Keratinocyte (primary cell): ENCODE results near the gene TMEM151B. TPM values are rescaled to one million over a fixed set of nuclear protein-coding genes. Genes with fewer than 3 reads are reported as not detected.

Source experiments
- DNase-seq: peaks from one replicate; pipeline ENCODE4 v3.0.0-alpha.2; 2011; ENCODE audit warnings: low read depth, missing footprints, low spot score
- FAIRE-seq: peaks from 2 replicates; lab custom pipeline; 2011; peaks lifted over from hg19 to GRCh38; lab: Jason Lieb, UNC
- H2AFZ ChIP-seq: 2 replicates; pipeline ENCODE4 v1.6.0; 2012; ENCODE audit warnings: low read length, control low read depth, inconsistent platforms; ENCODE audit not compliant: control insufficient read depth
- H3K27ac ChIP-seq: 2 replicates; pipeline ENCODE4 v1.5.1; 2011; ENCODE audit warnings: low read length; ENCODE audit not compliant: control insufficient read depth, insufficient read depth
- H3K27me3 ChIP-seq: 3 replicates; pipeline ENCODE4 v1.6.0; 2011; ENCODE audit warnings: low read length; ENCODE audit not compliant: control insufficient read depth, insufficient read depth; ENCODE audit errors: extremely low read depth
- H3K36me3 ChIP-seq, 2 experiments: 2 replicates in 1 of 2; 3 replicates in 1 of 2; pipeline ENCODE4 v1.5.1; 2011; ENCODE audit warnings: low read length in 2 of 2, mild to moderate bottlenecking in 1 of 2; ENCODE audit not compliant: control insufficient read depth in 2 of 2, insufficient read depth in 2 of 2; ENCODE audit errors: extremely low read depth in 1 of 2
- H3K4me1 ChIP-seq: 3 replicates; pipeline ENCODE4 v1.5.1; 2011; ENCODE audit warnings: low read length; ENCODE audit not compliant: control insufficient read depth, insufficient read depth; ENCODE audit errors: extremely low read depth
- H3K4me2 ChIP-seq: 3 replicates; pipeline ENCODE4 v1.6.0; 2011; ENCODE audit warnings: low read depth, low read length; ENCODE audit not compliant: control insufficient read depth, insufficient read depth; ENCODE audit errors: extremely low read depth
- H3K4me3 ChIP-seq, 3 experiments: fragments of 200-600 bp in 1 of 3; sonication (generic) in 1 of 3; 2 replicates in 2 of 3; 3 replicates in 1 of 3; pipeline ENCODE4 v1.5.1; 2011 to 2016; ENCODE audit warnings: low read length in 3 of 3, mild to moderate bottlenecking in 3 of 3, control low read depth in 2 of 3, inconsistent platforms in 1 of 3, low read depth in 1 of 3, mixed read lengths in 1 of 3, mixed run types in 1 of 3, moderate library complexity in 1 of 3; ENCODE audit not compliant: control insufficient read depth in 2 of 3, insufficient read depth in 2 of 3; ENCODE audit errors: extremely low read depth in 1 of 3
- H3K79me2 ChIP-seq: 2 replicates; pipeline ENCODE4 v1.6.0; 2012; ENCODE audit warnings: low read length; ENCODE audit not compliant: control insufficient read depth, insufficient read depth
- H3K9ac ChIP-seq: 3 replicates; pipeline ENCODE4 v1.6.0; 2011; ENCODE audit warnings: low read length; ENCODE audit not compliant: control insufficient read depth, insufficient read depth; ENCODE audit errors: extremely low read depth
- H3K9me1 ChIP-seq: 3 replicates; pipeline ENCODE4 v1.6.0; 2011; ENCODE audit warnings: low read length; ENCODE audit not compliant: control insufficient read depth, insufficient read depth; ENCODE audit errors: extremely low read depth
- H3K9me3 ChIP-seq: 2 replicates; pipeline ENCODE4 v1.5.1; 2012; ENCODE audit warnings: low read depth, low read length; ENCODE audit not compliant: control insufficient read depth
- H4K20me1 ChIP-seq: 3 replicates; pipeline ENCODE4 v1.6.0; 2011; ENCODE audit warnings: low read length; ENCODE audit not compliant: control insufficient read depth, insufficient read depth; ENCODE audit errors: extremely low read depth
- EZH2 ChIP-seq: IDR thresholded peaks from one replicate; pipeline ENCODE4 v1.6.1; 2012; ENCODE audit warnings: inconsistent platforms, mild to moderate bottlenecking, low read length, moderate library complexity
- dilution Hi-C: fragments of 300-500 bp; cut with MboI; formaldehyde crosslinking; loops from one replicate; pipeline ENCODE4 v1.7.0; 2020; ENCODE audit warnings: low sequenced_read_pairs; ENCODE audit not compliant: extremely low pct_ligation_motif_present
- polyA plus RNA-seq, 5 experiments: library from polyadenylated mRNA; depleted of rRNA in 3 of 5; stranded (reverse) in 3 of 5; stranded (forward) in 1 of 5; unstranded in 1 of 5; fragments of >200 nt; gene quantifications; 1 replicate in 1 of 5; 2 replicates in 3 of 5; 3 replicates in 1 of 5; pipeline versions ENCODE4 v1.2.1 to v1.2.3, GENCODE V29; 2011 to 2012; ENCODE audit warnings: missing spikeins in 2 of 5, low read depth in 1 of 5, low replicate concordance in 1 of 5
- TF ChIP-seq, protein P1 (sequence below), 3 experiments: IDR thresholded peaks in 1 of 3; conservative IDR thresholded peaks in 1 of 3; optimal IDR thresholded peaks in 1 of 3; 2 replicates in 2 of 3; 3 replicates in 1 of 3; pipeline versions ENCODE3 to v1.5.1; 2011; ENCODE audit warnings: low read length in 3 of 3, mild to moderate bottlenecking in 3 of 3, moderate library complexity in 2 of 3, control low read depth in 1 of 3, inconsistent platforms in 1 of 3; ENCODE audit not compliant: insufficient read depth in 2 of 3; ENCODE audit errors: extremely low read depth in 1 of 3

Gene TMEM151B
- polyA plus RNA-seq, 1 donor (not counting 4 experiments of a cell fraction or from before 2014, with no cell fraction given) = not detected

DNA sequence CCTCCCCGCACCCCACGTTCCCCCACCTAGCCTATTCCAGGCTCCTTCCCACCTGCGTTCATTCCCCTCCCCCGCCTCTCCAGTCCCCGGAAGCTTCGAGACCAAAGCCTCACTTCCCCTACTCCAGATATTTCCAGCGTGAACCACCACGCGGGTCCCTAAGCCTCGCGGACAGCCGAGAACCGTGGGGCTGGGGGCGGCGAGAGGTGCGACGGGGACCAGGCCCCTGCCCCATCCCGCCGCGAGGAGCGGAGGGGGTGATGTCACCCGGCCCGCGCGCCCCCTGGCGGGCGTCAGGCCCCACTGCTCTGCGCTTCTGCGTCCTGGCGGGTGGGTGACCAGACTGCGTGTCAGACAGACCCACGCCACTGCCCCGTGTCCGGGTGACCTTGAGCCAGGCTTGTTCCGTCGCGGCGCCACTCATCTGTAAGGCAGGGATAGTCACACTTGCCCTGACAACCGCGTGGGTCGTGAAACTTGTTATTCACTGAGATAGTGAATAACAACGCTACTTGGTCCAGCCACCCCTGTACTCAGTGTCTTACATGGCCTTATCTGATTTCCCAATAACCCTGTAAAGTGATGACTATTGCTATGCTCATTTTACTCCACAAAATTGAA, 32.3 kb upstream of the TMEM151B start:
- FAIRE-seq = no peak

DNA sequence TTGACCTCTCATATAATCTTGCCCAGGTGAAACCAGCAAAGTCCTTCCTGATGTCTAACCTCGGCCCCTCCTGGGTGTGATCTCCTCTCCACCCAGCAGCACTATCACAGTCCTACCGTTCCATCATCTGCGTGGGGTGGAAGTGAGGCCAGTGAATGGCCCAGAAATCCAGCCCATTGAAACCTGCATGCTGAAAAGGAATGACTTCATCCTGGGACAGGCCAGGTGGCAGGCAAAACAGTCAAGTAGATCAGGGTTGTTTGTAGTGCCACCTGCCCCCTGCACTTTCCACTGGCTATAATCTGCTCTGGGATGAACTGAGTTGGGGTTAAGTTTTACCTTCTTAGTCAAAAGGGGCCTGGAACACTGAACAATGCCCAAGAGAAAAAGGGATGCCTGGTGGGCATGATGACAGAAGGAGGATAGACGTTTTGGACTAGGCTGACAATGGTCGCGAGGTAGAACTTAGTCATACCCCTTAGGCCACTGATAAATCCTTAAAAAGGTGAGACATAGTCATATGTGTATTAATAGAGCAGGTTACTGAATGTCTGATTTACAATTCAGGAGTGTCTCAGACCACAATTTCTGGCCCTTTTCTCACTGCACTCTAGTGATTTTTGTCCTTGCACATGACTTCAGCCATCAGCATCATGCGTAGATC, 31.4 kb upstream of the TMEM151B start:
- Histone ChIP-seq H3K36me3 (no peaks in the 10 kb centered on the region), H3K27me3 (no peaks in the 10 kb centered on the region), H3K9ac (peak overlapping the region; percentile 39), H4K20me1 (no peaks in the 10 kb centered on the region), H2AFZ (no peak overlapping the region), H3K9me3 (no peaks in the 10 kb centered on the region), H3K9me1 (peaks cover 3% of the 10 kb centered on the region), H3K4me2 (peak overlapping the region; percentile 3), H3K79me2 (no peaks in the 10 kb centered on the region), H3K27ac (peak overlapping the region; percentile 48), H3K4me1 (peaks cover 40% of the 10 kb centered on the region), H3K4me3 (no peak overlapping the region)
- FAIRE-seq (peak; percentile 55), DNase-seq (no peak)
- dilution Hi-C loops = no loop called here
- TF ChIP-seq, protein P1, sequence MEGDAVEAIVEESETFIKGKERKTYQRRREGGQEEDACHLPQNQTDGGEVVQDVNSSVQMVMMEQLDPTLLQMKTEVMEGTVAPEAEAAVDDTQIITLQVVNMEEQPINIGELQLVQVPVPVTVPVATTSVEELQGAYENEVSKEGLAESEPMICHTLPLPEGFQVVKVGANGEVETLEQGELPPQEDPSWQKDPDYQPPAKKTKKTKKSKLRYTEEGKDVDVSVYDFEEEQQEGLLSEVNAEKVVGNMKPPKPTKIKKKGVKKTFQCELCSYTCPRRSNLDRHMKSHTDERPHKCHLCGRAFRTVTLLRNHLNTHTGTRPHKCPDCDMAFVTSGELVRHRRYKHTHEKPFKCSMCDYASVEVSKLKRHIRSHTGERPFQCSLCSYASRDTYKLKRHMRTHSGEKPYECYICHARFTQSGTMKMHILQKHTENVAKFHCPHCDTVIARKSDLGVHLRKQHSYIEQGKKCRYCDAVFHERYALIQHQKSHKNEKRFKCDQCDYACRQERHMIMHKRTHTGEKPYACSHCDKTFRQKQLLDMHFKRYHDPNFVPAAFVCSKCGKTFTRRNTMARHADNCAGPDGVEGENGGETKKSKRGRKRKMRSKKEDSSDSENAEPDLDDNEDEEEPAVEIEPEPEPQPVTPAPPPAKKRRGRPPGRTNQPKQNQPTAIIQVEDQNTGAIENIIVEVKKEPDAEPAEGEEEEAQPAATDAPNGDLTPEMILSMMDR (optimal IDR thresholded peaks at IDR 0.05 in 1 of 3, IDR thresholded peaks at IDR 0.05 in 1 of 3, conservative IDR thresholded peaks at IDR 0.05 in 1 of 3; ENCODE audit: extremely low read depth in 1 of 3, insufficient read depth in 2 of 3, low read length in 3 of 3) = no peak
- no peak for TF ChIP-seq EZH2

More for the DNA sequence above, 32.3 kb upstream of the TMEM151B start:
- peak overlapping the region; percentile 83 for H3K27ac ChIP-seq
- H3K9me3 ChIP-seq = no peaks in the 10 kb centered on the region
- peak overlapping the region; percentile 85 for H3K4me2 ChIP-seq
- H3K79me2 ChIP-seq = no peaks in the 10 kb centered on the region
- no peaks in the 10 kb centered on the region for H3K27me3 ChIP-seq
- H2AFZ ChIP-seq = peak overlapping the region; percentile 62
- H3K9ac ChIP-seq = peak overlapping the region; percentile 76
- dilution Hi-C loops = no loop called here
- no peak for DNase-seq
- peak overlapping the region; percentile 44 to 69 (median 69) for H3K4me3 ChIP-seq
- no peaks in the 10 kb centered on the region for H4K20me1 ChIP-seq
- peaks cover 40% of the 10 kb centered on the region for H3K4me1 ChIP-seq
- TF ChIP-seq, protein P1 (optimal IDR thresholded peaks at IDR 0.05 in 1 of 3, IDR thresholded peaks at IDR 0.05 in 1 of 3, conservative IDR thresholded peaks at IDR 0.05 in 1 of 3; ENCODE audit: extremely low read depth in 1 of 3, insufficient read depth in 2 of 3, low read length in 3 of 3) = peak; percentile 86 to 97 (median 92)
- TF ChIP-seq EZH2 = no peak
- H3K9me1 ChIP-seq = peaks cover 3% of the 10 kb centered on the region
- H3K36me3 ChIP-seq = peaks cover 0 to 3% of the 10 kb centered on the region in 2 experiments
